Activated naive CD4-positive, alpha-beta T cell treated with anti-CD3 and anti-CD28 coated beads, Interleukin-2, amount 10 ng/mL, durations not matched to agents 7 days and 5 days (primary cell): ENCODE measurements around the gene RIMBP2.

Experiments used
- CTCF ChIA-PET: fragments of 350-600 bp; sonication (Branson Sonifier 250); formaldehyde crosslinking; loops from one replicate; lab custom pipeline; 2021; ENCODE audit warnings: antibody characterized with exemption; lab: Charles Lee
- DNase-seq: peaks from one replicate; pipeline ENCODE4 v3.0.0-alpha.2; 2020
- H3K27ac Mint-ChIP-seq: one replicate; pipeline ENCODE4 v1.8.0; 2021; ENCODE audit warnings: mild to moderate bottlenecking, moderate library complexity, mixed read lengths
- H3K27me3 Mint-ChIP-seq: one replicate; pipeline ENCODE4 v1.8.0; 2021; ENCODE audit warnings: mild to moderate bottlenecking, mixed read lengths
- H3K36me3 Mint-ChIP-seq: one replicate; pipeline ENCODE4 v1.8.0; 2021; ENCODE audit warnings: mixed read lengths
- H3K4me1 Mint-ChIP-seq: one replicate; pipeline ENCODE4 v1.8.0; 2021; ENCODE audit warnings: mixed read lengths
- H3K4me3 Mint-ChIP-seq: one replicate; pipeline ENCODE4 v1.8.0; 2021; ENCODE audit warnings: mild to moderate bottlenecking, moderate library complexity, mixed read lengths
- H3K9me3 Mint-ChIP-seq: one replicate; pipeline ENCODE4 v1.8.0; 2021; ENCODE audit warnings: mixed read lengths

RIMBP2 gene

DNA sequence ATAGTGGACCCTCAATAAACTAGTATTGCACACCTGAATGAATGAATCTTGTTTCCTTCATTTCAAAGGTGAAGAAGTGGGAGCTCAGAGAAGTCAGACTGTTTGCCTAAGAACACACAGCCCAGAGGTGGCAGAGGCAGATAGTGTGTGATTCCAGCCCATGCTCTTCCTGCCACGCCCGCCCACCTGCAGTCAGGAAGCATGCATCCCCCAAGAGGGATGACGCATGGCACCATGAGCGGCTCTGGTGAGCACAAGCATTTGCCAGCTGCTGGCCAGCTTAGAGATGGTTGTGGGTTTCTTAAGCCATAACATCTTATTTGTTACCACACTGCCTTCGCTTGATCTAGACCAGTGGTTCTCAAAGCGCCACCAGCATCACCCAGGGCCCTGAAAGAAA is 133.8 kb downstream of the RIMBP2 start:
- CTCF ChIA-PET, result interaction anchor here (1.4 kb wide), 1 partner anchor 12 kb away, joined by 4 read pairs; no protein-coding TSS in a partner anchor
- no peaks in the 10 kb centered on the region for H3K36me3 Mint-ChIP-seq
- H3K9me3 Mint-ChIP-seq, result peaks cover 11% of the 10 kb centered on the region
- no peak overlapping the region for H3K4me3 Mint-ChIP-seq
- no peak overlapping the region for H3K27ac Mint-ChIP-seq
- DNase-seq, result no peak
- H3K27me3 Mint-ChIP-seq, result no peaks in the 10 kb centered on the region
- H3K4me1 Mint-ChIP-seq, result no peaks in the 10 kb centered on the region

DNA sequence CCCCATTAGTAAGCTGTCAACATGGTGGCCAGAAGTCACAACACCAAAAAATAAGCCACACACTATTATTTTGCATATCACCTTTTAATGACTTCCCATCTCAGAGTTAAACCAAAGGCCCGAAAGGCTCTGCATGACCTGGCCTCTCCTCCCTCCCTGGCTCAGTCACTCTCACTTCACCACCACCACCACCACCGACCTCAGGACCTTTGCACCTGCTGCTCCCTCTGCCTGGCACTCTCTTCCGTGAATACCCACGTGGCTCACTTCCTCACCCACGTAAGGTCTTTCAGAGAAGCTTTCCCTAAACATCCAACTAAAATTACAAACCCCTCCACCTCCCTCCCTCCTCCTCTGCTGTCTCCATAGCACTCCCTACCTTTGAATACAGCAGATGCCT is 134.3 kb downstream of the RIMBP2 start:
- H3K4me3 Mint-ChIP-seq, result no peak overlapping the region
- H3K36me3 Mint-ChIP-seq, result no peaks in the 10 kb centered on the region
- CTCF ChIA-PET, result interaction anchor here (1.4 kb wide), 1 partner anchor 13 kb away, joined by 4 read pairs; no protein-coding TSS in a partner anchor
- no peaks in the 10 kb centered on the region for H3K4me1 Mint-ChIP-seq
- peaks cover 11% of the 10 kb centered on the region for H3K9me3 Mint-ChIP-seq
- DNase-seq, result no peak
- H3K27me3 Mint-ChIP-seq, result no peaks in the 10 kb centered on the region
- no peak overlapping the region for H3K27ac Mint-ChIP-seq

DNA sequence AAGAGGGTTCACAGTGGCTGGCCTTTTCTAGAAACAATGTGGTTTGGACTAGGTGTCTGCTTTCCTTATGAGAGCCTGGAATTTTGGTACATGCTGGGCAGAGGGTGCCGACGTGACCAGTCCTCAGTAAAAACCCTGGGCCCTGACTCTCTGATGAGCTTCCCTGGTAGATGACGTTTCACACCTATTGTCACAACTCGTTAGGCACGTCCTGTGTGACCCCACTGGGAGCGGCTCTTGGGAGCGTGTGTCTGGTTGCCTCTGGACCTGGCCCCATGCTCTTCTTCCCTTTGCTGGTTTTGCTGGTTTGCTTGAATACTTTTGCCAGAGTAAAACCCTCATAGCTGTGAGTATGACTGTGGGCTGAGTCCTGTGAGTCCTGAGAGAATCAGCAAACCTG is 136.9 kb downstream of the RIMBP2 start:
- H3K4me3 Mint-ChIP-seq, result no peak overlapping the region
- H3K27ac Mint-ChIP-seq, result no peak overlapping the region
- H3K36me3 Mint-ChIP-seq, result no peaks in the 10 kb centered on the region
- no peaks in the 10 kb centered on the region for H3K4me1 Mint-ChIP-seq
- CTCF ChIA-PET, result no interaction called here
- H3K9me3 Mint-ChIP-seq, result peaks cover 9% of the 10 kb centered on the region
- no peaks in the 10 kb centered on the region for H3K27me3 Mint-ChIP-seq
- DNase-seq, result no peak

DNA sequence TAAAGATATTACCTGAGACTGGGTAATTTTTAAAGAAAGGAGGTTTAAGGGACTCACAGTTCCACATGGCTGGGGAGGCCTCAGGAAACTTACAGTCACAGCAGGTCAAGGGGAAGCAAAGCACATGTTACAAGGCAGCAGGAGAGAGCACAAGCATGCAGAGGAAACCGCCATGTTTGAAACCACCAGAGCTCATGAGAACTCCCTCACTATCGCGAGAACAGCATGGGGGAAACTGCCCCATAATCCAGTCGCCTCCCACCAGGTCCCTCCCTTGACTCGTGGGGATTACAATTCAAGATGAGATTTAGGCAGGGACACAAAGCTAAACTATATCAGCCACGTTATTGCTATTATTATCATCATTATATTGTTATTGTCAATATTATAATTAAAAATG is 138.7 kb downstream of the RIMBP2 start:
- Mint-ChIP-seq H3K9me3 (peaks cover 7% of the 10 kb centered on the region), H3K4me1 (no peaks in the 10 kb centered on the region), H3K4me3 (no peak overlapping the region), H3K27ac (no peak overlapping the region), H3K27me3 (no peaks in the 10 kb centered on the region), H3K36me3 (no peaks in the 10 kb centered on the region)
- CTCF ChIA-PET, result no interaction called here
- DNase-seq, result no peak

DNA sequence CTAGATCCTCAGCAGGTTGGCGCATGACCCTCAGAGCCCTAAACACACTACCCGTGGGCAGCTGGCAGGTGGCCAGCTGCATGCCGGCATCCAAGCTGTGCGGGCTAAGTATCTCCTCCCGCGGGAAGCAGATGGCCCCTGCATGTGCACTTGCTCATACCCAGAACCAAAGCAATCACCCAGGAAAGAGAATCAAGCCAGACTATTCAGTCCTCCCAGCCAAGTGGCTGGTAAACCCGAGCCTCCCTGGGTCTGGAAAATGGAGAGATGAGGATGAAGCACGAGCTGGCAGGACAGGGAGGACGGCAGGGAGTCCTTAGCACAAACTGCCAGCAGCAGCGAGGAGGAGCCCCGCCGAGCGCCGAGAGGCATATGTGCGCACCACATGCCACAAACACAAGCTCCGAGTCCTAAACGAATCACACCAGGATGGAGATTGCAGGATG is 139.7 kb downstream of the RIMBP2 start:
- Mint-ChIP-seq H3K9me3 (peaks cover 7% of the 10 kb centered on the region), H3K4me1 (no peaks in the 10 kb centered on the region), H3K36me3 (no peaks in the 10 kb centered on the region), H3K27ac (no peak overlapping the region), H3K27me3 (no peaks in the 10 kb centered on the region), H3K4me3 (no peak overlapping the region)
- CTCF ChIA-PET, result no interaction called here
- no peak for DNase-seq

DNA sequence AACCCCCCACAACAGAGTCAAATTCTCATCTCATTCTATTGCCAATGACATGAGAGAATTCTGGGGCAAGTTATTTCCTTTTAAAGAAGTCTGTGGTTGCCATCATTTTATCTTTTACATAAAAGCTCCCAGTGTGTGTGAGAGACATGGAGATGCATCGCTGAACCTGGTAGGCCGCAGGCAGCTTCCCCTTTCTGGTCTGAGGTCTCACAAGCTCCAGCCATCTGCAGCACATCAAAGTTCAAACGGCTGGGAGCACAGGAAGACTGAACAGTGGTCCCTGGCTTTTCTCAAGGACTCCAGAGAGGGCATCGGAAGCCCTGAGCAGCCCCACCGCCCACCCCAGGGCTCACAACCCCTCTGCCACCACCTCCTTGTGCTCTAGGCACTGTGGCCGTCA is 141.7 kb downstream of the RIMBP2 start:
- H3K27ac Mint-ChIP-seq, result no peak overlapping the region
- H3K36me3 Mint-ChIP-seq, result no peaks in the 10 kb centered on the region
- no peak for DNase-seq
- no peak overlapping the region for H3K4me3 Mint-ChIP-seq
- H3K9me3 Mint-ChIP-seq, result peaks cover 3% of the 10 kb centered on the region
- H3K27me3 Mint-ChIP-seq, result no peaks in the 10 kb centered on the region
- no peaks in the 10 kb centered on the region for H3K4me1 Mint-ChIP-seq
- CTCF ChIA-PET, result no interaction called here

DNA sequence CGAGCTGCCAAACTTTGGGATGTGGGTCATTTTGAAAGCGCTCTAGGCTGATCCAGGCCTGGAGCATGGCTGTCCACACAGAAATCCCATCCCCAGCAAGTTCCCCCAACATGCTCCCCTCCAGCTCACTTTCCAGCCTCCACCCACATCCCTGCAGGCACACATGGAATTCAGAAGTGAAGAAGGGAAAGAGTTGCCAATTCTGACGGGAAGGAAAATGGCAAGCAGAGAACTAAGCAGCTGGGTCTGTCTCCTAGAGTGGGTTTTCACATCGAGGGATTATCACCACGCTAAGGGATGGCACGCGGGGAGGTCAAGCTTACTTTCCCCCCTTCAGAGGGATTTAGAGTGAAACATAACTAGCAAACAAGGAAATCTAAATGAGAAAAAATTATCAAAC is 142.3 kb downstream of the RIMBP2 start:
- DNase-seq, result no peak
- Mint-ChIP-seq H3K9me3 (peaks cover 3% of the 10 kb centered on the region), H3K4me1 (no peaks in the 10 kb centered on the region), H3K27me3 (no peaks in the 10 kb centered on the region), H3K4me3 (no peak overlapping the region), H3K27ac (no peak overlapping the region), H3K36me3 (no peaks in the 10 kb centered on the region)
- CTCF ChIA-PET, result no interaction called here

DNA sequence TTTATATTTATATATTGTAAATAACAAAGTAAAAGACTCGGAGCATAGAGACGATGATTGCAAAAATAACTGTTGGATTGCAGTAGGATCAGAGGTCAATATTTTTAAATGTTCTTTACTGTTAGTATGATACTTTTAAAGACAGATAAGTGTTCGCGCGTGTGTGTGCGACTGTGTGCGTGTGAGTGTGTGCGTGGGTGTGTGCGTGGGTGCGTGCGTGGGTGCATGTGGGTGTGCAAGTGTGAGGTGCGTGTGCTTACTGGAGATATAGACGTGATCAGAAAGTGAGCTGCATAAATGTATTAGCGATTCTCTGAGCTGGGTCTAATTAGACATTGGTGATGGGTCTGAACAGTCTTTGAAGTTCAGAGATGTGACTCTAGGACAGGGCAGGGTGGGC is 142.9 kb downstream of the RIMBP2 start:
- Mint-ChIP-seq H3K4me1 (no peaks in the 10 kb centered on the region), H3K9me3 (peaks cover 3% of the 10 kb centered on the region), H3K27me3 (no peaks in the 10 kb centered on the region), H3K4me3 (no peak overlapping the region), H3K27ac (no peak overlapping the region), H3K36me3 (no peaks in the 10 kb centered on the region)
- DNase-seq, result no peak
- CTCF ChIA-PET, result no interaction called here

DNA sequence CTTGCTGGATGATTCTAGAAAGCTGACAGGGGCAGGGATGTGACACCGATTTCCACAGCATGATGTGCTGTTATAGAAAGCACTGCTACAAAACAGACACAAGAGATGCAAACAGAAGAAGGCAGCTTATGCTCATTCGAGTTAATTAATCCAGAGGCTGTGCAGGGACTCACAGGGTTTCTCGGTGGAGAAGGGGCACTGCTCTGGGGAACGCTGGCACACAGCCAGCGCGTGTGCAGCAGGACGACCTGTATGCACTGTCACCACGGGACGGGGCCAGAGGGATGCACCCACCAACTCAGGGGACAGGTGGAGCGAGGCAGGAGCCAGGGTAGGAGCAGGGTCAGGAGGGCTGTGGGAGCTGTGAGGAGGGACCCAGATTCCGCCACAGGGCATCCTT is 143.5 kb downstream of the RIMBP2 start:
- Mint-ChIP-seq H3K36me3 (no peaks in the 10 kb centered on the region), H3K27me3 (no peaks in the 10 kb centered on the region), H3K27ac (no peak overlapping the region), H3K4me3 (no peak overlapping the region), H3K4me1 (no peaks in the 10 kb centered on the region), H3K9me3 (peaks cover 3% of the 10 kb centered on the region)
- CTCF ChIA-PET, result no interaction called here
- DNase-seq, result no peak

DNA sequence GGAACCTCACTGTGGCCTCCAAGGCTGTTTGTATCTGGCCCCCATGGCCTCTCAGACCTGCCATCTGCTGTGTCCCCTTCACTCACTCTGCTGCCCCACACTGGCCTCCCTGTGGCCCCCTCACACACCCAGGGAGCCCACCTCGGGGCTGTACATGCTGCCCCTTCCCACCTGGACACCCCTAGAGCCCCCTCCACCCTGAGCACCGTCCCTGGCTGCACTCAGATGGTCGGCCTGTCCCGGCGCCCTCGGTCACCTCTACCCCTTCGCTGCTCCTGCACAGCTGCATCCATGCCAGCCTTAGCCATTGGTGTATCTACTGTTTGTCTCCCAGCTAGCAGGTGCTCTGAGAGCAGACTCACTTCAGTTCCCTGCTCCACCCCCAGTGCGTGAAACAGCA is 144.4 kb downstream of the RIMBP2 start:
- no peak for DNase-seq
- H3K36me3 Mint-ChIP-seq, result no peaks in the 10 kb centered on the region
- peaks cover 5% of the 10 kb centered on the region for H3K9me3 Mint-ChIP-seq
- H3K4me1 Mint-ChIP-seq, result no peaks in the 10 kb centered on the region
- CTCF ChIA-PET, result no interaction called here
- H3K27ac Mint-ChIP-seq, result no peak overlapping the region
- no peaks in the 10 kb centered on the region for H3K27me3 Mint-ChIP-seq
- no peak overlapping the region for H3K4me3 Mint-ChIP-seq

DNA sequence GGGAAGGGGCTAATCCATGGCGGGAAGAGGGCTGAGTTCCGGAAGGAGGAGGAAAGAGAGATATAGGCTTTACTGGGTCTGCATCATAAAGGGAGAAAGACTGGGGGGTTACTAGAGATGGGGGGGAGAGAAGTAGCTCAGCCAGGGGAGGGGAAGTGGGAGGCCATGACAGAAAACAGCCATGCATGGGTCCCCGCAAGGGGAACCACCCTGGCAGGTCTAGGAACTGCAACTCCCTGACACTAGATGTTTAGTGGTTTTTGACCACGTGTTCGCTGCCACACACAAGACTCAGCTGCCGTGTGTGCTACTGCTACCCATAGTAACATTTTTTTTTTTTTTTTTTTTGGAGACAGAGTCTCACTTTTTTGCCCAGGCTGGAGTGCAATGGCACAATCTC is 145.0 kb downstream of the RIMBP2 start:
- H3K4me3 Mint-ChIP-seq, result no peak overlapping the region
- CTCF ChIA-PET, result no interaction called here
- no peak overlapping the region for H3K27ac Mint-ChIP-seq
- no peaks in the 10 kb centered on the region for H3K36me3 Mint-ChIP-seq
- DNase-seq, result no peak
- no peaks in the 10 kb centered on the region for H3K4me1 Mint-ChIP-seq
- no peaks in the 10 kb centered on the region for H3K27me3 Mint-ChIP-seq
- peaks cover 6% of the 10 kb centered on the region for H3K9me3 Mint-ChIP-seq

DNA sequence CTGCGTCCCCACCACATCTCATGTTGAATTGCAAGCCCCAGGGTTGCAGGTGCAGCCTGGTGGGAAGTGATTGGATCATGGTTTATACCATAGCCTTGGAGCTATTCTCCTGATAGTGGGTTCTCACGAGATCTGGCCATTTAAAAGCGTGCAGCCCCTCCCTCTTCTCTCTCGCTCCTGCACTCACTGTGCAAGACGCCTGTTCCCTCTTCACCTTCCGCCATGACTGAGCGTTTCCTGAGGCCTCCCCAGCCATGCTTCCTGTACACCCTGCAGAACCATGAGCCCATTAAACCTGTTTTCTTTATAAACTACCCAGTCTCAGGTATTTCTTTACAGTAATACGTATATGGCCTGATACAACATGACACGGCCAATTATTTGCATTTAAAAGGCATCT is 146.6 kb downstream of the RIMBP2 start:
- Mint-ChIP-seq H3K4me1 (no peaks in the 10 kb centered on the region), H3K36me3 (no peaks in the 10 kb centered on the region), H3K9me3 (peaks cover 8% of the 10 kb centered on the region), H3K27ac (no peak overlapping the region), H3K4me3 (no peak overlapping the region), H3K27me3 (no peaks in the 10 kb centered on the region)
- no peak for DNase-seq
- CTCF ChIA-PET, result no interaction called here

DNA sequence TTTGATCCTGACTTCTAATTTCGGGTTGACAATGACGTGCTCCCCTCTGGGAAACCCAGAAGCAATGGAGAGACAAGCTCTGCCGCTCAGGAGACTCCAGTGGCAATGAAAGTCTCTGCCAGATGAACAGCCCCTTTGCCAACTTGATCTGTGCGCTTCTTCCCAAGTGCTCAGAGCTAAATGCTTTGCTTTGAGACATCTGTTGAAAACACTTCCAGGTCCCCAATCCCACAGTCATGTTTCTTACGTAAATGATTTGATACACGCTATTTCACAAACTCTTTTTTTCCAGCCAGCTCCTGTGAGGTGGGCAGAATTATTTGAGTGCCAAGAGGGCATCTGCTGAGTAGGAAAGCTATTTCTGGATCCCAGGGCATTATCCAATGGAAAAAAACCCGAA is 147.6 kb downstream of the RIMBP2 start:
- CTCF ChIA-PET, result no interaction called here
- DNase-seq, result no peak
- H3K4me3 Mint-ChIP-seq, result no peak overlapping the region

DNA sequence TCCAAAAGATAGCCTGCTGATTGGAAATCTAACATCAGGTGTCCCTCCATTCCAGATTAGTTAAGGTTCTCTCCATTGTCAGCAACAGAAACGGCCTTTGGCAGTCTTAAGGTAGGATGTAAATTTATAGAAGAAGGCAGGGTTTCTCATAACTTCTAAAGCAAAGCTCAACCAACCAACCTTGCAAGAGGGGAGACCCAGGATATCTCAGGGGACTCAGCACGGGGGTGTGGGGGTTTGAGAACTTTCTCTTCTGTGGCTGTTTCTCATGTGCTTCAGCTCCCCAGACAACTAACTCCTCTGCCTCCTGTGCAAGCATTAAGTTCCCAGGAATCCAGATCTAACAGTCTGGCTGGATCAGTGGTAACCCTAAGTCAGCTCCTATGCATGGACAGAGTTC is 148.1 kb downstream of the RIMBP2 start:
- H3K4me1 Mint-ChIP-seq, result no peaks in the 10 kb centered on the region
- DNase-seq, result no peak
- no peak overlapping the region for H3K4me3 Mint-ChIP-seq
- peaks cover 11% of the 10 kb centered on the region for H3K9me3 Mint-ChIP-seq
- no peak overlapping the region for H3K27ac Mint-ChIP-seq
- H3K36me3 Mint-ChIP-seq, result no peaks in the 10 kb centered on the region
- no peaks in the 10 kb centered on the region for H3K27me3 Mint-ChIP-seq
- CTCF ChIA-PET, result no interaction called here

More for the DNA sequence above, 147.6 kb downstream of the RIMBP2 start:
- no peak overlapping the region for H3K27ac Mint-ChIP-seq
- no peaks in the 10 kb centered on the region for H3K36me3 Mint-ChIP-seq
- no peaks in the 10 kb centered on the region for H3K27me3 Mint-ChIP-seq
- peaks cover 11% of the 10 kb centered on the region for H3K9me3 Mint-ChIP-seq
- no peaks in the 10 kb centered on the region for H3K4me1 Mint-ChIP-seq

DNA sequence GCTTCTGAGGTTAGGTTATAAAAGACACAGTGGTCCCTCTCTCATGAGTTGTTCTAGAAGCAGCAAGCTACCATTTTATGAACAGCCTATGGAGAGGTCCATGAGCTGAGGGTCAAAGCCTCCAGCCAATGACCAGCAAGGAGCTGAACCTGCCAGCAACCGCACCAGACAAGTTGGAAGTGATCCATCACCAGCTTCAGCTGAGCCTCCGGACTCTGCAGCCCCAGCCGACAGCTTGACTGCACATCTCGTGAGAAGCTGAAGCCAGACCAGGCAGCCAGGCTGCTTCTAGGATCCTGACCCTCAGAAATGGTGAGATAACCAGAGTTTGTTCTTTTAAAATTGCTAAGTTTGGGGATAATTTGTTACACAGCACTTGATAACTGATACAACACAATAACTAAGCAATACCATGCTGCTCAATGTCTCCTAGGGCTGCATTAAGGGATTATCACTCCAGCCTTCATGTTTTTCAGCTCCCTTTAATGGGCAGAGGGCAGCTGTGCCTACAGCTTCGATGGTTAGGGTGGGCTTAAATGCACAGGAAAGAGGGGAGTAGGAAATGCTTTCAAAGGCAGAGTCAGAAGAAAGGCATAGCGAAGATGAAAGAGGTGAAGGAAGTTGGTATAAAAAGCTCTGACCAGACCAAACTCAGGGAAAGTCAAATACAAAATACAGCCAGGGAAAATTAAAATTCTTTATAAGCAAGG is 149.5 kb downstream of the RIMBP2 start:
- CTCF ChIA-PET, result interaction anchor here (0.6 kb wide), 1 partner anchor 178 kb away, joined by 3 read pairs; no protein-coding TSS in a partner anchor

More for the DNA sequence above, 149.5 kb downstream of the RIMBP2 start:
- Mint-ChIP-seq H3K27ac (no peak overlapping the region), H3K4me1 (no peaks in the 10 kb centered on the region), H3K9me3 (peaks cover 11% of the 10 kb centered on the region), H3K4me3 (no peak overlapping the region), H3K36me3 (no peaks in the 10 kb centered on the region), H3K27me3 (no peaks in the 10 kb centered on the region)
- no peak for DNase-seq
